MM.1S (cell line): ENCODE data around the gene S1PR1.
"Not testable (repeated sequence)": the region's sequence is repeated elsewhere in the genome, so short reads cannot be mapped to it uniquely, and the experiment has no call there.

Source experiments
- DNase-seq: peaks from one replicate; pipeline ENCODE4 v3.0.0-alpha.2; 2015
- H2AFZ ChIP-seq: fragments of 300-600 bp; sonication (generic); 2 replicates; pipeline ENCODE4 v1.6.0; 2016; ENCODE audit warnings: antibody characterized with exemption, low read length
- H3F3A ChIP-seq: fragments of 300-600 bp; sonication (generic); 2 replicates; pipeline ENCODE4 v1.6.1; 2016; ENCODE audit warnings: mild to moderate bottlenecking, antibody characterized with exemption, low read length, moderate library complexity, mixed read lengths; ENCODE audit not compliant: insufficient read depth
- H3K27ac ChIP-seq: fragments of 300-600 bp; sonication (generic); 2 replicates; pipeline ENCODE4 v1.5.1; 2016; ENCODE audit warnings: mild to moderate bottlenecking, low read length
- H3K27me3 ChIP-seq: fragments of 300-600 bp; sonication (generic); replicated peaks from 2 replicates; pipeline ENCODE4 v1.6.0; 2016; ENCODE audit warnings: low read length; ENCODE audit not compliant: insufficient read depth
- H3K36me3 ChIP-seq: fragments of 300-600 bp; sonication (generic); replicated peaks from 2 replicates; pipeline ENCODE4 v1.6.1; 2016; ENCODE audit warnings: mild to moderate bottlenecking, low read length, mixed read lengths; ENCODE audit not compliant: insufficient read depth
- H3K4me1 ChIP-seq: fragments of 300-600 bp; sonication (generic); 2 replicates; pipeline ENCODE4 v1.6.1; 2016; ENCODE audit warnings: low read length, mixed read lengths
- H3K4me2 ChIP-seq: fragments of 300-600 bp; sonication (generic); 2 replicates; pipeline ENCODE4 v1.6.0; 2016; ENCODE audit warnings: low read depth, low read length
- H3K4me3 ChIP-seq: fragments of 300-600 bp; sonication (generic); 2 replicates; pipeline ENCODE4 v1.5.1; 2016; ENCODE audit warnings: low read length, mixed read lengths
- H3K79me2 ChIP-seq: fragments of 300-600 bp; sonication (generic); 2 replicates; pipeline ENCODE4 v1.6.1; 2016; ENCODE audit warnings: mixed run types, low read length, mixed read lengths
- H3K9ac ChIP-seq: fragments of 300-600 bp; sonication (generic); 2 replicates; pipeline ENCODE4 v1.6.1; 2016; ENCODE audit warnings: low read length, mixed read lengths
- H3K9me2 ChIP-seq: fragments of 300-600 bp; sonication (generic); replicated peaks from 2 replicates; pipeline ENCODE4 v1.6.1; 2016; ENCODE audit warnings: mild to moderate bottlenecking, low read length, mixed read lengths; ENCODE audit not compliant: insufficient read depth
- H3K9me3 ChIP-seq: fragments of 300-600 bp; sonication (generic); replicated peaks from 2 replicates; pipeline ENCODE4 v1.6.1; 2016; ENCODE audit warnings: mild to moderate bottlenecking, low read length, mixed read lengths; ENCODE audit not compliant: insufficient read depth
- H4K20me1 ChIP-seq: fragments of 300-600 bp; sonication (generic); 2 replicates; pipeline ENCODE4 v1.6.1; 2016; ENCODE audit warnings: mild to moderate bottlenecking, low read length, moderate library complexity, mixed read lengths; ENCODE audit not compliant: insufficient read depth
- EZH2 ChIP-seq: fragments of 300-600 bp; sonication (generic); optimal IDR thresholded peaks from 2 replicates; pipeline ENCODE3; 2017; ENCODE audit warnings: low read depth, mild to moderate bottlenecking, antibody characterized with exemption, low read length, mixed read lengths
- EZH2phosphoT487 ChIP-seq: fragments of 300-600 bp; sonication (generic); IDR thresholded peaks from 2 replicates; pipeline ENCODE4 v1.6.1; 2018; ENCODE audit warnings: antibody characterized with exemption, low read length
- TF ChIP-seq, protein P1 (sequence below): fragments of 300-600 bp; sonication (generic); IDR thresholded peaks from 2 replicates; pipeline ENCODE4 v1.5.1; 2016; ENCODE audit warnings: antibody characterized with exemption, low read length, mixed read lengths

The S1PR1 gene

DNA sequence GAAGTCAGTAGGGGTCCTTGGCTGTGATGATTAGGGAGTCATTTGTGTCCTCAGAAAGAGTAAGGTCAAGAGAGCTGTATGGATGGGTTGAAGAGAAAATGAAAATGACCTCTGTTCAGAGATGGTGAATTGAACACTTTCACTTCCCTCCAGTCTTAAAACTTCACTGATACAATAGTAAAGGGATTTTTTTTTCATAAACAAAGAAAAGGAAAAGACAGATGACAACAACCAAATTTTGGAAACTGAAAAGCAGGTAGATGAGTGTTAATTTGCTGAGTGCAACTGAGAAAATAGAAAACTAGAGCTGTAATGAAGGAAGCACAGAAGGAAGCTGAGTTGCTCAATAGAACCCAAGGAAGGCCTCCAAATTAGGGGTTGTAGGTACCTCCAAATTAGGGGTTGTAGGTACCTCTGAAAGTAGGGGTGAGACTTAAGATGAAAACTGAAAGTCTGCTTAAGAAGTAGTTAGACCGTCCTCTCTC, 14.8 kb upstream of the S1PR1 start:
- no peak for DNase-seq
- H2AFZ ChIP-seq: no peak overlapping the region
- no peaks in the 10 kb centered on the region for H3K9me3 ChIP-seq
- no peak for TF ChIP-seq EZH2
- TF ChIP-seq, protein P1, sequence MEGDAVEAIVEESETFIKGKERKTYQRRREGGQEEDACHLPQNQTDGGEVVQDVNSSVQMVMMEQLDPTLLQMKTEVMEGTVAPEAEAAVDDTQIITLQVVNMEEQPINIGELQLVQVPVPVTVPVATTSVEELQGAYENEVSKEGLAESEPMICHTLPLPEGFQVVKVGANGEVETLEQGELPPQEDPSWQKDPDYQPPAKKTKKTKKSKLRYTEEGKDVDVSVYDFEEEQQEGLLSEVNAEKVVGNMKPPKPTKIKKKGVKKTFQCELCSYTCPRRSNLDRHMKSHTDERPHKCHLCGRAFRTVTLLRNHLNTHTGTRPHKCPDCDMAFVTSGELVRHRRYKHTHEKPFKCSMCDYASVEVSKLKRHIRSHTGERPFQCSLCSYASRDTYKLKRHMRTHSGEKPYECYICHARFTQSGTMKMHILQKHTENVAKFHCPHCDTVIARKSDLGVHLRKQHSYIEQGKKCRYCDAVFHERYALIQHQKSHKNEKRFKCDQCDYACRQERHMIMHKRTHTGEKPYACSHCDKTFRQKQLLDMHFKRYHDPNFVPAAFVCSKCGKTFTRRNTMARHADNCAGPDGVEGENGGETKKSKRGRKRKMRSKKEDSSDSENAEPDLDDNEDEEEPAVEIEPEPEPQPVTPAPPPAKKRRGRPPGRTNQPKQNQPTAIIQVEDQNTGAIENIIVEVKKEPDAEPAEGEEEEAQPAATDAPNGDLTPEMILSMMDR: no peak
- no peak for TF ChIP-seq EZH2phosphoT487
- H3K4me1 ChIP-seq: no peaks in the 10 kb centered on the region
- no peaks in the 10 kb centered on the region for H3K79me2 ChIP-seq
- no peak overlapping the region for H3K27ac ChIP-seq
- no peak overlapping the region for H3K9ac ChIP-seq
- H3K4me2 ChIP-seq: no peak overlapping the region
- no peaks in the 10 kb centered on the region for H3K27me3 ChIP-seq
- H4K20me1 ChIP-seq: no peaks in the 10 kb centered on the region
- H3K36me3 ChIP-seq: no peaks in the 10 kb centered on the region
- no peak overlapping the region for H3K4me3 ChIP-seq
- no peaks in the 10 kb centered on the region for H3K9me2 ChIP-seq
- no peaks in the 10 kb centered on the region for H3F3A ChIP-seq

DNA sequence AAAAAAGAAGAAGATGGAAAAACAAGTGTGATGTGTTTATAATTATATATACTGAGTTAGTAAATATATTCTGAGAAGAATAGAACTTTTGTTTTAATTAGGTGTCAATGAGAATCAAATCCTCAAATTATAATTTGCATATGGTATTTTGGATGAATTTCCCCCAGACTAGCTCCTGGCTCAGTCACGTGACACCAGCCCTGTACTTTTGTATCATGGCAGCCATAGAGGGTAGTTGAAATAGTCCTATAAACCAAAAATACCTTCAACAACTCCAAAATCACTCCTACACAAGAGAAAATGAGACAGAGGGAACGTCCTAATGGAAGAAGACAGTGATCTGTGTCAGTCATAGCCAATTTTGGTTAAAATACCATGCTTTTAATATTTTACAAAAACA, 9.0 kb upstream of the S1PR1 start:
- no peaks in the 10 kb centered on the region for H3K9me3 ChIP-seq
- H2AFZ ChIP-seq: no peak overlapping the region
- H3K9me2 ChIP-seq: no peaks in the 10 kb centered on the region
- H3K79me2 ChIP-seq: no peaks in the 10 kb centered on the region
- H3K27ac ChIP-seq: no peak overlapping the region
- DNase-seq: no peak
- H3K4me1 ChIP-seq: no peaks in the 10 kb centered on the region
- H3K27me3 ChIP-seq: no peaks in the 10 kb centered on the region
- no peaks in the 10 kb centered on the region for H3K36me3 ChIP-seq
- no peak overlapping the region for H3K4me2 ChIP-seq
- H4K20me1 ChIP-seq: no peaks in the 10 kb centered on the region
- TF ChIP-seq, protein P1: no peak
- TF ChIP-seq EZH2phosphoT487 (no peak), EZH2 (no peak)
- H3K9ac ChIP-seq: no peak overlapping the region
- H3F3A ChIP-seq: no peaks in the 10 kb centered on the region
- H3K4me3 ChIP-seq: no peak overlapping the region

DNA sequence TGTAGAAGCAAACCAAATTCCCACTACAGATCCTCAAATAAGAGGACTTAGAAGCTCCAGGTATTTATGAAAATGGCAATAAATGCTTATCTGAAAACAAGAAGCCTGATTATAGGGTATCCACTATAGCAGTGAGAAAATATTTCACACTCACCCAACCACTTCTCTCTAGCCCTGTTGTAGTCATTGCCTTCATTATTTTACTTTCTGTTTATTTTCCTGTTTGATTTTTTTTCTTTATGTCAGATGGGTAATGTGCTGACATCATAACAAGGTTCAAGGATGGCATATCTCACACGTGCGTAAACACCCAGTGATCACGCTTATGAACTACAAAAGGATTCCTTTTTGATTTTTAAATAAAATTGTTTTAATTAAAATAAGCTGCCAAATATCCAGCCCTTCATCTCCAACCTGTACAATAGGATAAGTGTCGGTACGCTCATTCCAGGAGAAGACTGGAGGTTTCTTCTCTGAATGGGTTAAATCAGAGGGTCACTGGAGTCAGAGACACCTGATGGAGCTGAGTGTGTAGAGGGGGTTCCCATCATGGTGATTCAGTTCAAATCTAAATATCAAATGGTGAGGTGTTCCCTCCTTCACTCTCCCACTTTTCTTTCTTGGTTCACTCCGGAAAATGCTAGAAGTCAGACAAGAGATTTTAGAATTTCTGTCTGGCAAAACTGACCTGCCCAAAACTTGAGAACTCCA, 8.2 kb upstream of the S1PR1 start:
- Histone ChIP-seq H3K79me2 (no peaks in the 10 kb centered on the region), H3K4me3 (no peak overlapping the region), H3K4me2 (no peak overlapping the region), H3K9ac (no peak overlapping the region), H3F3A (no peaks in the 10 kb centered on the region), H3K36me3 (no peaks in the 10 kb centered on the region), H3K9me2 (no peaks in the 10 kb centered on the region), H3K27me3 (no peaks in the 10 kb centered on the region), H3K4me1 (no peaks in the 10 kb centered on the region), H3K27ac (no peak overlapping the region), H3K9me3 (no peaks in the 10 kb centered on the region), H4K20me1 (no peaks in the 10 kb centered on the region), H2AFZ (no peak overlapping the region)
- TF ChIP-seq, protein P1: no peak
- TF ChIP-seq EZH2 (no peak), EZH2phosphoT487 (no peak)
- DNase-seq: no peak

DNA sequence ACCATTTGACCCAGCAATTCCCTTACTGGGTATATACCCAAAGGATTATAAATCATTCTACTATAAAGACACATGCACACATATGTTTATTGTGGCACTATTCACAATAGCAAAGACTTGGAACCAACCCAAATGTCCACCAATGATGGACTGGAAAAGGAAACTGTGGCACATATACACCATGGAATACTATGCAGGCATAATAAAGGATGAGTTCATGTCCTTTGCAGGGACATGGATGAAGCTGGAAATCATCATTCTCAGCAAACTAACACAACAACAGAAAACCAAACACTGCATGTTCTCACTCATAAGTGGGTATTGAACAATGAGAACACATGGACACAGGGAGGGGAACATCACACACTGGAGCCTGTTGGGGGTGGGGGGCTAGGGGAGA, 4.6 kb upstream of the S1PR1 start:
- not testable (repeated sequence) for H3K4me3 ChIP-seq, H3K79me2 ChIP-seq, H3F3A ChIP-seq, H2AFZ ChIP-seq, H3K36me3 ChIP-seq, H3K9ac ChIP-seq, H3K9me3 ChIP-seq, DNase-seq, H4K20me1 ChIP-seq, H3K4me1 ChIP-seq, H3K27ac ChIP-seq, H3K4me2 ChIP-seq, H3K9me2 ChIP-seq
- peaks cover 20% of the 10 kb centered on the region for H3K27me3 ChIP-seq
